ENCODE data around the gene CREB3L1. TPM values are rescaled to one million over a fixed set of nuclear protein-coding genes. Genes with fewer than 3 reads are reported as not detected.

The CREB3L1 gene
- total and polyA plus RNA-seq, 2 experiments from 2014 or later: 8.5 to 10.4 TPM

- TF ChIP-seq REST (IDR thresholded peaks at IDR 0.05; ENCODE audit: unreplicated experiment) (no peak), ZNF462 (CRISPR knock-in tag; IDR thresholded peaks at IDR 0.05) (no peak), ETS1 (IDR thresholded peaks at IDR 0.05) (no peak)
Measured at GRCh38 chr11:46237248-46238077, 40.0 kb upstream of the CREB3L1 start (continued).

All from GM23338 (cell line).